OCI-LY3 (cell line): ENCODE results near the gene WFS1.

Experiments
- CTCF ChIP-seq: fragments of 200-600, 300-600 bp; sonication (generic); IDR thresholded peaks from 2 replicates; pipeline ENCODE4 v1.5.1; 2014; ENCODE audit warnings: antibody characterized with exemption, low read length, low read depth
- EZH2phosphoT487 ChIP-seq: fragments of 200-600 bp; shearing (Covaris generic); IDR thresholded peaks from 2 replicates; pipeline ENCODE4 v1.6.1; 2018; ENCODE audit warnings: antibody characterized with exemption, mixed run types, low read depth

- TF ChIP-seq CTCF = no peak
- no peak for TF ChIP-seq EZH2phosphoT487
Measured at GRCh38 chr4:6251365-6251764, 18.3 kb upstream of the WFS1 start.
